HFFc6 (cell line): ENCODE results near the gene RPS6KL1. TPM values are rescaled to one million over a fixed set of nuclear protein-coding genes. Genes with fewer than 3 reads are reported as not detected.

Experiments
- DNase-seq: peaks from one replicate; pipeline ENCODE4 v3.0.0-alpha.2; 2018
- H3K27ac Mint-ChIP-seq: 2 replicates; pipeline ENCODE4 v1.8.0; 2020; ENCODE audit warnings: mild to moderate bottlenecking, mixed read lengths
- H3K27me3 Mint-ChIP-seq: 2 replicates; pipeline ENCODE4 v1.8.0; 2021; ENCODE audit warnings: mild to moderate bottlenecking, moderate library complexity, mixed read lengths; ENCODE audit not compliant: insufficient read depth
- H3K36me3 Mint-ChIP-seq: 2 replicates; pipeline ENCODE4 v1.8.0; 2021; ENCODE audit warnings: low read depth, mixed read lengths
- H3K4me1 Mint-ChIP-seq: 2 replicates; pipeline ENCODE4 v1.8.0; 2020; ENCODE audit warnings: low read depth, mixed read lengths
- H3K4me3 Mint-ChIP-seq: 2 replicates; pipeline ENCODE4 v1.8.0; 2020; ENCODE audit warnings: mild to moderate bottlenecking, moderate library complexity, mixed read lengths
- H3K9me3 Mint-ChIP-seq: 2 replicates; pipeline ENCODE4 v1.8.0; 2020; ENCODE audit warnings: mild to moderate bottlenecking, mixed read lengths
- total RNA-seq, 6 experiments: library from RNA; stranded (reverse); fragmentation: NEBNext Ultra II Directional; extraction: Animal tissue kit (Norgen Biotek cat#: 25700); gene quantifications; 2 replicates in 1 of 6; 3 replicates in 5 of 6; pipeline ENCODE4 v1.2.3, GENCODE V29; 2021
- TF ChIP-seq, protein P1 (sequence below): fragments of 200-600 bp; sonication (generic); IDR thresholded peaks from 2 replicates; pipeline ENCODE4 v1.5.0; 2021; ENCODE audit warnings: antibody characterized with exemption, mild to moderate bottlenecking

Gene RPS6KL1
- total RNA-seq, 6 experiments from 2014 or later: 0.78 to 1.1 (median 1.0) TPM

GRCh38 chr14:74951443-74952179 is 28.6 kb upstream of the RPS6KL1 start:
- no peaks in the 10 kb centered on the region for H3K36me3 Mint-ChIP-seq
- H3K27ac Mint-ChIP-seq: no peak overlapping the region
- TF ChIP-seq, protein P1, sequence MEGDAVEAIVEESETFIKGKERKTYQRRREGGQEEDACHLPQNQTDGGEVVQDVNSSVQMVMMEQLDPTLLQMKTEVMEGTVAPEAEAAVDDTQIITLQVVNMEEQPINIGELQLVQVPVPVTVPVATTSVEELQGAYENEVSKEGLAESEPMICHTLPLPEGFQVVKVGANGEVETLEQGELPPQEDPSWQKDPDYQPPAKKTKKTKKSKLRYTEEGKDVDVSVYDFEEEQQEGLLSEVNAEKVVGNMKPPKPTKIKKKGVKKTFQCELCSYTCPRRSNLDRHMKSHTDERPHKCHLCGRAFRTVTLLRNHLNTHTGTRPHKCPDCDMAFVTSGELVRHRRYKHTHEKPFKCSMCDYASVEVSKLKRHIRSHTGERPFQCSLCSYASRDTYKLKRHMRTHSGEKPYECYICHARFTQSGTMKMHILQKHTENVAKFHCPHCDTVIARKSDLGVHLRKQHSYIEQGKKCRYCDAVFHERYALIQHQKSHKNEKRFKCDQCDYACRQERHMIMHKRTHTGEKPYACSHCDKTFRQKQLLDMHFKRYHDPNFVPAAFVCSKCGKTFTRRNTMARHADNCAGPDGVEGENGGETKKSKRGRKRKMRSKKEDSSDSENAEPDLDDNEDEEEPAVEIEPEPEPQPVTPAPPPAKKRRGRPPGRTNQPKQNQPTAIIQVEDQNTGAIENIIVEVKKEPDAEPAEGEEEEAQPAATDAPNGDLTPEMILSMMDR: no peak
- H3K4me1 Mint-ChIP-seq: peaks cover 8% of the 10 kb centered on the region
- H3K27me3 Mint-ChIP-seq: peaks cover 7% of the 10 kb centered on the region
- no peak for DNase-seq
- H3K4me3 Mint-ChIP-seq: no peak overlapping the region
- no peaks in the 10 kb centered on the region for H3K9me3 Mint-ChIP-seq

DNA sequence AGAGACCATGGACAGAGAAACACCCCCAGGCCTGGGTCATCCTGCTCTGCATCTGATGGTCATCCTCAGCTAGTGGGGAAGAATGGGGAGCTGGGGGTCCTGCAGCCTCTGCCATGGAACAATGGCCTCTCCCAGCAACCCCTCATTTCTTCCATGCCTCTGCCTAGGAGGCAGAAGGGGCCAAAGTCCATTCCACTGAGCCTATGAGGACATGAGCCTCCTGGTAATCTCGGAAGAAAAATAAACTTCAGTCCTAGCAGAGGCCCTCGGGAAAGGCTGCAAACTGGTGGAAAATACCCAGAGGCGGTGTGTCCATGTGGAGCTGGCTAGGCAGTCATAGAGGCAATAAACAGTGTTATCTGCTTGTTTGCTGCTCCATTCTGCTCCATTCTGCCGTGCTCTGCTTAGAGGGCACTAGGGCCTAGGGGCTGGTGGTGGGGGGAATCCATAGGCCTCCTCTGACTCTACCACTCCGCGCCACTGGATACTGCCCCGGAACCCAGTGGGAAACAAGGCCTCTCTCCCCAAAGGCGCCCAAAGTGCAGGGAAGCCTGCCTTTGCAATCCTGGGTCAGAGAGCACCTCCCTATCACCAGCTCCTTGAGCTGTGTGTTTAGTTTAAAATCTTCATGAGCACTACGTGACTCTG is 27.9 kb upstream of the RPS6KL1 start:
- Mint-ChIP-seq H3K27ac (no peak overlapping the region), H3K27me3 (peaks cover 2% of the 10 kb centered on the region), H3K4me1 (peaks cover 14% of the 10 kb centered on the region), H3K36me3 (no peaks in the 10 kb centered on the region), H3K9me3 (no peaks in the 10 kb centered on the region), H3K4me3 (no peak overlapping the region)
- TF ChIP-seq, protein P1: no peak
- DNase-seq: no peak

DNA sequence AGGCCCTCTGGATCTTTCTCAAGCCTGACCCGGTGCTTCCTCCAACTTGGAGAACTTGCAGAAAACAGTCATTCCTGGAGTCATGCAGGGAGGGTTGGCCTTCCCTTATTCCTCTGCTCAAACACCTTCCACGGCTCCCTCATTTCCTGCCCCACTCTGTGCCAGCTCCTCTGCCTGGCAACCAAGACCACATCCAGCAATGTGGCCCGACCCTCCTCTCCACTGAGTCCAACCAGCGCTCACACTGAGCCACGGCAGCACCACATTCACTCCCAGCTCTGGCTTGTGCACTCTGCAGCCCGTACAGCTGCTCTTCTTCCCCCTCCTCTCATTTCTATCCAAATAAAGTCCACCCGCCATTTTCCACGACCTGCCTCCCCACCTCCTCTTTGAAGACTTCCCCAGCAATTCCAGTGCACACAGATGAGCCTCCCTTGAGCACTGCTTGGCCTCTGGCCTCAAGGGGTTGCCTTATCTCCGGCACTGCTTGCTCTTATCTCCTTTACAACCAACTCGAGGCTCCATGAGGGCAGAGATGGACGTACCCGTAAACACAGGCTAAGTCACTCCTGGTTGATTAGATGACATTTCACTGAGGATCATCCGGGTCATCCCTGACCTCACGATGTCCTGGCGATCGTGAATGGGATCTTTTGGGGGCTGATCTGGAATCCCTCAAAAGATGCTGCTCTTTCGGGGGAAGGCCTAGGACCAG is 27.0 kb upstream of the RPS6KL1 start:
- no peak overlapping the region for H3K4me3 Mint-ChIP-seq

GRCh38 chr14:74949191-74949601 is 26.1 kb upstream of the RPS6KL1 start:
- Mint-ChIP-seq H3K9me3 (no peaks in the 10 kb centered on the region), H3K4me1 (peaks cover 14% of the 10 kb centered on the region), H3K4me3 (no peak overlapping the region), H3K27ac (no peak overlapping the region), H3K27me3 (peaks cover 1% of the 10 kb centered on the region), H3K36me3 (no peaks in the 10 kb centered on the region)
- TF ChIP-seq, protein P1: no peak
- DNase-seq: no peak

More for the DNA sequence above, 27.0 kb upstream of the RPS6KL1 start:
- Mint-ChIP-seq H3K9me3 (no peaks in the 10 kb centered on the region), H3K27me3 (peaks cover 1% of the 10 kb centered on the region), H3K27ac (no peak overlapping the region), H3K4me1 (peaks cover 14% of the 10 kb centered on the region), H3K36me3 (no peaks in the 10 kb centered on the region)
- no peak for DNase-seq
- TF ChIP-seq, protein P1: no peak

GRCh38 chr14:74948228-74949175 is 25.4 kb upstream of the RPS6KL1 start:
- Mint-ChIP-seq H3K4me1 (peaks cover 14% of the 10 kb centered on the region), H3K27ac (no peak overlapping the region), H3K36me3 (no peaks in the 10 kb centered on the region), H3K9me3 (no peaks in the 10 kb centered on the region), H3K27me3 (peaks cover 1% of the 10 kb centered on the region), H3K4me3 (no peak overlapping the region)
- no peak for DNase-seq
- TF ChIP-seq, protein P1: no peak
